Upper lobe of left lung (tissue), 6 donors: ENCODE measurements around the gene ZBED6. TPM values are rescaled to one million over a fixed set of nuclear protein-coding genes. Genes with fewer than 3 reads are reported as not detected.
"Not testable (repeated sequence)": the region's sequence is repeated elsewhere in the genome, so short reads cannot be mapped to it uniquely, and the experiment has no call there.

ENCODE experiments used
- ATAC-seq, 2 donors: fragments of 200-7000 bp; cut with Tn5 transposase; one replicate each; pipeline ENCODE4 v1.9.1; 2022; ENCODE audit warnings: mild to moderate bottlenecking in 2 of 2, moderate library complexity in 2 of 2; ENCODE audit not compliant: low FRiP score in 2 of 2
- DNase-seq, 2 donors: peaks; one replicate each; pipeline ENCODE4 v3.0.0-alpha.2; 2019 to 2020
- H3K27ac ChIP-seq, 4 donors: fragments of 200-600 bp; sonication (generic); one replicate each; pipeline ENCODE4 v1.5.1; 2016 to 2019
- H3K27me3 ChIP-seq, 4 donors: fragments of 200-600 bp; sonication (generic); one replicate each; pipeline ENCODE4 v1.5.1; 2017 to 2019
- H3K36me3 ChIP-seq, 4 donors: fragments of 200-600 bp; sonication (generic); one replicate each; pipeline ENCODE4 v1.5.1; 2016 to 2019
- H3K4me1 ChIP-seq, 4 donors: fragments of 200-600 bp; sonication (generic); one replicate each; pipeline ENCODE4 v1.5.1; 2018 to 2019
- H3K4me3 ChIP-seq, 4 donors: fragments of 200-600 bp; sonication (generic); one replicate each; pipeline ENCODE4 v1.5.1; 2017 to 2019; ENCODE audit warnings: mild to moderate bottlenecking in 2 of 4, moderate library complexity in 1 of 4
- H3K9me3 ChIP-seq, 4 donors: fragments of 200-600 bp; sonication (generic); one replicate each; pipeline ENCODE4 v1.5.1; 2018 to 2019
- CTCF ChIP-seq, 6 experiments: fragments of 450-650 bp in 4 of 6; fragments of 200-600 bp in 2 of 6; sonication (generic) in 2 of 6; IDR thresholded peaks; one replicate each; pipeline ENCODE4 v1.5.1; 2016 to 2019; ENCODE audit warnings: antibody characterized with exemption in 6 of 6
- EP300 ChIP-seq, 4 donors: sonication (generic); formaldehyde crosslinking; IDR thresholded peaks; one replicate each; pipeline ENCODE4 v1.5.1; 2017; ENCODE audit warnings: antibody characterized with exemption in 4 of 4, control low read depth in 2 of 4
- POLR2A ChIP-seq, 4 donors: fragments of 450-650 bp; IDR thresholded peaks; one replicate each; pipeline ENCODE4 v1.5.1; 2016 to 2017; ENCODE audit warnings: antibody characterized with exemption in 4 of 4, mild to moderate bottlenecking in 2 of 4
- POLR2AphosphoS5 ChIP-seq, 2 donors: sonication (generic); formaldehyde crosslinking; IDR thresholded peaks; one replicate each; pipeline ENCODE4 v1.5.1; 2017; ENCODE audit warnings: antibody characterized with exemption in 2 of 2
- WGBS, 2 donors: methylation state at CpG; one replicate each; pipeline ENCODE4 v1.1.5; 2017 to 2018; 5-methylcytosine and 5-hydroxymethylcytosine counted together
- total RNA-seq, 6 donors: library from RNA; depleted of rRNA in 4 of 6; stranded (reverse); fragments of >200 nt in 4 of 6; gene quantifications; one replicate each; pipeline versions ENCODE4 v1.1.0 to v1.2.1, GENCODE V29; 2016 to 2021
- donor health status: DM: no; HTN: no; CAD: no; lungs with moderate emphysema.
- donor health status: DM: no; HTN: yes; CAD: no; lungs with severe emphysema.

The ZBED6 gene
- total RNA-seq, 6 donors from 2014 or later: 15.0 to 29.3 (median 21.3) TPM

GRCh38 chr1:203781962-203782361 lies 13.5 kb upstream of the ZBED6 start:
- Histone ChIP-seq H3K27me3 (no peaks in the 10 kb centered on the region), H3K27ac (no peak overlapping the region), H3K4me1 (no peaks in the 10 kb centered on the region), H3K9me3 (no peaks in the 10 kb centered on the region), H3K36me3 (no peaks in the 10 kb centered on the region), H3K4me3 (no peak overlapping the region)
- DNase-seq: no peak
- 93 to 94% methylated on average over 7 of the region's 7 CpGs for WGBS, 2 donors
- ATAC-seq: no peak
- TF ChIP-seq POLR2A (IDR thresholded peaks at IDR 0.05): no peak
- no peak for TF ChIP-seq EP300 (IDR thresholded peaks at IDR 0.05)
- no peak for TF ChIP-seq POLR2AphosphoS5 (IDR thresholded peaks at IDR 0.05)
- TF ChIP-seq CTCF (IDR thresholded peaks at IDR 0.05): no peak

GRCh38 chr1:203789966-203790365 lies 5.5 kb upstream of the ZBED6 start:
- WGBS, 2 donors: 77 to 79% methylated on average over 3 of the region's 3 CpGs
- H3K4me1 ChIP-seq: peaks cover 0 to 3% (median 2%) of the 10 kb centered on the region in 4 donors
- no peaks in the 10 kb centered on the region for H3K9me3 ChIP-seq
- no peak for TF ChIP-seq POLR2AphosphoS5 (IDR thresholded peaks at IDR 0.05)
- TF ChIP-seq CTCF (IDR thresholded peaks at IDR 0.05): no peak
- no peak for TF ChIP-seq POLR2A (IDR thresholded peaks at IDR 0.05)
- no peak for TF ChIP-seq EP300 (IDR thresholded peaks at IDR 0.05)
- no peak for DNase-seq
- H3K27me3 ChIP-seq: no peaks in the 10 kb centered on the region
- H3K36me3 ChIP-seq: no peaks in the 10 kb centered on the region
- no peak overlapping the region for H3K4me3 ChIP-seq
- ATAC-seq: no peak
- H3K27ac ChIP-seq: no peak overlapping the region

GRCh38 chr1:203791498-203791897 lies 3.9 kb upstream of the ZBED6 start:
- Histone ChIP-seq H3K36me3 (no peaks in the 10 kb centered on the region), H3K4me3 (no peak overlapping the region), H3K27ac (no peak overlapping the region), H3K27me3 (no peaks in the 10 kb centered on the region), H3K9me3 (no peaks in the 10 kb centered on the region), H3K4me1 (peaks cover under 1 to 6% (median 5%) of the 10 kb centered on the region in 4 donors)
- TF ChIP-seq CTCF (IDR thresholded peaks at IDR 0.05): no peak
- no peak for TF ChIP-seq EP300 (IDR thresholded peaks at IDR 0.05)
- no peak for TF ChIP-seq POLR2A (IDR thresholded peaks at IDR 0.05)
- TF ChIP-seq POLR2AphosphoS5 (IDR thresholded peaks at IDR 0.05): no peak
- DNase-seq: no peak
- ATAC-seq: no peak
- 68 to 93% methylated on average over 3 of the region's 3 CpGs for WGBS, 2 donors

- peaks cover 11 to 16% (median 15%) of the 10 kb centered on the region in 4 donors for H3K4me1 ChIP-seq
- WGBS, 2 donors: 39 to 100% methylated on average over 2 of the region's 2 CpGs
- ATAC-seq: no peak
Observed at GRCh38 chr1:203792486-203792885, 2.9 kb upstream of the ZBED6 start.

GRCh38 chr1:203793561-203793960 lies 1.9 kb upstream of the ZBED6 start:
- not testable (repeated sequence) for H3K36me3 ChIP-seq, H3K4me3 ChIP-seq, H3K27ac ChIP-seq, H3K27me3 ChIP-seq, ATAC-seq, H3K9me3 ChIP-seq, DNase-seq
- WGBS, 2 donors: 96 to 97% methylated on average over 7 of the region's 7 CpGs
- peaks cover 22 to 26% (median 24%) of the 10 kb centered on the region in 4 donors for H3K4me1 ChIP-seq

More at GRCh38 chr1:203792486-203792885, 2.9 kb upstream of the ZBED6 start:
- TF ChIP-seq POLR2AphosphoS5 (IDR thresholded peaks at IDR 0.05) (no peak), CTCF (IDR thresholded peaks at IDR 0.05) (no peak), POLR2A (IDR thresholded peaks at IDR 0.05) (no peak), EP300 (IDR thresholded peaks at IDR 0.05) (no peak)
- DNase-seq: peak in 1 of 2 donors; percentile 71
- Histone ChIP-seq H3K27ac (peak overlapping the region in 2 of 4 donors; percentile 6 to 59), H3K27me3 (no peaks in the 10 kb centered on the region), H3K9me3 (no peaks in the 10 kb centered on the region), H3K4me3 (no peak overlapping the region), H3K36me3 (no peaks in the 10 kb centered on the region)
